ENCODE data around the gene PAMR1. TPM values are rescaled to one million over a fixed set of nuclear protein-coding genes. Genes with fewer than 3 reads are reported as not detected.

The PAMR1 gene
- total and polyA plus RNA-seq, 12 donors = 2.7 to 13.8 (median 5.2) TPM

- no peak for TF ChIP-seq CTCF (IDR thresholded peaks at IDR 0.05)
- Histone ChIP-seq H3K9me3 (no peaks in the 10 kb centered on the region), H3K4me1 (peaks cover 0 to 3% (median 0%) of the 10 kb centered on the region in 9 donors), H3K4me3 (no peak overlapping the region), H3K27ac (no peak overlapping the region), H3K36me3 (no peaks in the 10 kb centered on the region), H3K27me3 (peaks cover 0 to 20% (median 9%) of the 10 kb centered on the region in 7 donors)
- ATAC-seq (peak in 1 of 8 donors; percentile 57), DNase-seq (no peak)
- 10 to 29% methylated on average over 3 of the region's 3 CpGs for WGBS, 2 donors
- intact Hi-C loops (cut with DNase I) = no loop called here
These were observed 10.2 kb downstream of the PAMR1 start for GRCh38 chr11:35515224-35515623.

GRCh38 chr11:35514481-35514880, 10.9 kb downstream of the PAMR1 start:
- Histone ChIP-seq H3K27ac (no peak overlapping the region), H3K4me3 (no peak overlapping the region), H3K9me3 (no peaks in the 10 kb centered on the region), H3K36me3 (no peaks in the 10 kb centered on the region), H3K27me3 (peaks cover 0 to 20% (median 9%) of the 10 kb centered on the region in 7 donors), H3K4me1 (peaks cover 0 to 3% (median 0%) of the 10 kb centered on the region in 9 donors)
- intact Hi-C loops (cut with DNase I) = no loop called here
- no peak for TF ChIP-seq CTCF (IDR thresholded peaks at IDR 0.05)
- ATAC-seq (no peak), DNase-seq (no peak)
- 95% methylated on average over 3 of the region's 3 CpGs for WGBS, 2 donors

GRCh38 chr11:35511666-35512065, 13.8 kb downstream of the PAMR1 start:
- peaks cover 0 to 21% (median 9%) of the 10 kb centered on the region in 7 donors for H3K27me3 ChIP-seq
- TF ChIP-seq CTCF (IDR thresholded peaks at IDR 0.05) = no peak
- DNase-seq (no peak), ATAC-seq (no peak)
- peaks cover 0 to 22% (median 4%) of the 10 kb centered on the region in 11 donors for H3K9me3 ChIP-seq
- 43 to 47% methylated on average over 5 of the region's 5 CpGs for WGBS, 2 donors
- intact Hi-C loops (cut with DNase I) = no loop called here
- no peak overlapping the region for H3K27ac ChIP-seq
- no peaks in the 10 kb centered on the region for H3K4me1 ChIP-seq
- no peak overlapping the region for H3K4me3 ChIP-seq
- no peaks in the 10 kb centered on the region for H3K36me3 ChIP-seq

- Histone ChIP-seq H3K27ac (no peak overlapping the region), H3K36me3 (no peaks in the 10 kb centered on the region), H3K4me3 (no peak overlapping the region), H3K27me3 (peaks cover 0 to 20% (median 0%) of the 10 kb centered on the region in 7 donors), H3K4me1 (no peaks in the 10 kb centered on the region), H3K9me3 (peaks cover 0 to 46% (median 4%) of the 10 kb centered on the region in 11 donors)
- DNase-seq (no peak), ATAC-seq (no peak)
- intact Hi-C loops (cut with DNase I) = no loop called here
- no peak for TF ChIP-seq CTCF (IDR thresholded peaks at IDR 0.05)
- 83 to 93% methylated on average over 2 of the region's 2 CpGs for WGBS, 2 donors
These were observed 17.7 kb downstream of the PAMR1 start for GRCh38 chr11:35507688-35508087.

Data from heart right ventricle (tissue), 16 donors.